HG03039 (cell line): Measurements from ENCODE around the gene PLXNC1.
A peak's percentile ranks its signal among the peaks of the same experiment; 100 is the strongest.

Source experiments
- ATAC-seq: cut with Tn5 transposase; IDR thresholded peaks from one replicate; pipeline ENCODE4 v1.9.1; 2021; ENCODE audit warnings: mild to moderate bottlenecking, moderate library complexity; ENCODE audit not compliant: unreplicated experiment

Gene PLXNC1

GRCh38 chr12:94157181-94157580, 8.8 kb downstream of the PLXNC1 start:
- no peak for ATAC-seq

- ATAC-seq = peak; percentile 71
Observed at GRCh38 chr12:94157981-94158411, 9.6 kb downstream of the PLXNC1 start.

GRCh38 chr12:94158666-94159065, 10.3 kb downstream of the PLXNC1 start:
- ATAC-seq = no peak

GRCh38 chr12:94162108-94162507, 13.7 kb downstream of the PLXNC1 start:
- ATAC-seq = no peak

GRCh38 chr12:94163850-94164249, 15.5 kb downstream of the PLXNC1 start:
- ATAC-seq = no peak

GRCh38 chr12:94165138-94165537, 16.8 kb downstream of the PLXNC1 start:
- no peak for ATAC-seq

GRCh38 chr12:94165670-94166364, 17.4 kb downstream of the PLXNC1 start:
- no peak for ATAC-seq

- no peak for ATAC-seq
Observed at GRCh38 chr12:94167071-94167755, 18.8 kb downstream of the PLXNC1 start.

- no peak for ATAC-seq
Observed at GRCh38 chr12:94167756-94168416, 19.5 kb downstream of the PLXNC1 start.

GRCh38 chr12:94169495-94169894, 21.1 kb downstream of the PLXNC1 start:
- ATAC-seq = no peak

GRCh38 chr12:94169966-94170689, 21.8 kb downstream of the PLXNC1 start:
- no peak for ATAC-seq

GRCh38 chr12:94170690-94171594, 22.6 kb downstream of the PLXNC1 start:
- no peak for ATAC-seq

- ATAC-seq = no peak
Observed at GRCh38 chr12:94171595-94171930, 23.2 kb downstream of the PLXNC1 start.

GRCh38 chr12:94172031-94172430, 23.7 kb downstream of the PLXNC1 start:
- ATAC-seq = no peak

- ATAC-seq = no peak
Observed at GRCh38 chr12:94172973-94173372, 24.6 kb downstream of the PLXNC1 start.

GRCh38 chr12:94173660-94174265, 25.4 kb downstream of the PLXNC1 start:
- no peak for ATAC-seq

GRCh38 chr12:94174576-94174975, 26.2 kb downstream of the PLXNC1 start:
- no peak for ATAC-seq

- no peak for ATAC-seq
Observed at GRCh38 chr12:94175763-94176668, 27.6 kb downstream of the PLXNC1 start.

- ATAC-seq = no peak
Observed at GRCh38 chr12:94178054-94178453, 29.7 kb downstream of the PLXNC1 start.
